ENCODE data around the gene CHRNG. TPM values are rescaled to one million over a fixed set of nuclear protein-coding genes. Genes with fewer than 3 reads are reported as not detected.

CHRNG gene
- total RNA-seq, 1 experiment from 2014 or later: not detected

- no TSS peak for BruUV-seq (replicated peaks)
- ChIA-PET POLR2A (no interaction called here), CTCF (no interaction called here)
- Mint-ChIP-seq H3K27me3 (ENCODE audit: insufficient read depth, unreplicated experiment) (no peaks in the 10 kb centered on the region), H3K36me3 (ENCODE audit: insufficient read depth, unreplicated experiment) (peaks cover 33% of the 10 kb centered on the region), H3K4me1 (ENCODE audit: low read depth, unreplicated experiment) (no peaks in the 10 kb centered on the region), H3K9me3 (ENCODE audit: unreplicated experiment) (no peaks in the 10 kb centered on the region), H3K4me3 (ENCODE audit: unreplicated experiment) (no peak overlapping the region), H3K27ac (ENCODE audit: unreplicated experiment) (no peak overlapping the region)
- Histone ChIP-seq H3K4me1 (no peaks in the 10 kb centered on the region), H3K36me3 (ENCODE audit: control insufficient read depth, insufficient read depth, low read length) (peaks cover 2% of the 10 kb centered on the region), H3K27me3 (replicated peaks; ENCODE audit: control insufficient read depth, insufficient read depth, low read length) (no peaks in the 10 kb centered on the region), H3K9me3 (no peaks in the 10 kb centered on the region), H3K4me3 (ENCODE audit: low read depth, low read length) (no peak overlapping the region)
- TF ChIP-seq CTCF (IDR thresholded peaks at IDR 0.05; ENCODE audit: insufficient read depth in 1 of 2, low read depth in 1 of 2, low read length in 1 of 2, severe bottlenecking in 1 of 2, unreplicated experiment in 1 of 2): no peak
- DNase-seq: no peak
- intact Hi-C loops (cut with micrococcal nuclease; ENCODE audit: unreplicated experiment): no loop called here
These were observed 31.6 kb downstream of the CHRNG start for GRCh38 chr2:232571026-232571474.

GRCh38 chr2:232573042-232573441, 33.5 kb downstream of the CHRNG start:
- H3K9me3 ChIP-seq: no peaks in the 10 kb centered on the region

GRCh38 chr2:232573771-232574435, 34.4 kb downstream of the CHRNG start:
- H3K9me3 ChIP-seq: no peaks in the 10 kb centered on the region
- ChIA-PET CTCF (no interaction called here), POLR2A (no interaction called here)
- BruUV-seq (replicated peaks): no TSS peak
- intact Hi-C loops (cut with micrococcal nuclease; ENCODE audit: unreplicated experiment): no loop called here
- no peaks in the 10 kb centered on the region for H3K27me3 ChIP-seq (replicated peaks; ENCODE audit: control insufficient read depth, insufficient read depth, low read length)
- Mint-ChIP-seq H3K9me3 (ENCODE audit: unreplicated experiment) (no peaks in the 10 kb centered on the region), H3K27me3 (ENCODE audit: insufficient read depth, unreplicated experiment) (no peaks in the 10 kb centered on the region), H3K4me1 (ENCODE audit: low read depth, unreplicated experiment) (no peaks in the 10 kb centered on the region), H3K4me3 (ENCODE audit: unreplicated experiment) (no peak overlapping the region), H3K36me3 (ENCODE audit: insufficient read depth, unreplicated experiment) (peaks cover 19% of the 10 kb centered on the region), H3K27ac (ENCODE audit: unreplicated experiment) (no peak overlapping the region)
- H3K4me1 ChIP-seq: peaks cover 6% of the 10 kb centered on the region
- no peak for TF ChIP-seq CTCF (IDR thresholded peaks at IDR 0.05; ENCODE audit: insufficient read depth in 1 of 2, low read depth in 1 of 2, low read length in 1 of 2, severe bottlenecking in 1 of 2, unreplicated experiment in 1 of 2)
- no peak overlapping the region for H3K4me3 ChIP-seq (ENCODE audit: low read depth, low read length)
- peaks cover 2% of the 10 kb centered on the region for H3K36me3 ChIP-seq (ENCODE audit: control insufficient read depth, insufficient read depth, low read length)
- no peak for DNase-seq

More at GRCh38 chr2:232573042-232573441, 33.5 kb downstream of the CHRNG start:
- H3K9me3 Mint-ChIP-seq (ENCODE audit: unreplicated experiment): no peaks in the 10 kb centered on the region
- H3K4me1 ChIP-seq: peaks cover 1% of the 10 kb centered on the region
- no peaks in the 10 kb centered on the region for H3K27me3 Mint-ChIP-seq (ENCODE audit: insufficient read depth, unreplicated experiment)
- CTCF ChIA-PET: no interaction called here
- no peaks in the 10 kb centered on the region for H3K27me3 ChIP-seq (replicated peaks; ENCODE audit: control insufficient read depth, insufficient read depth, low read length)
- H3K4me3 ChIP-seq (ENCODE audit: low read depth, low read length): no peak overlapping the region
- no peak for TF ChIP-seq CTCF (IDR thresholded peaks at IDR 0.05; ENCODE audit: insufficient read depth in 1 of 2, low read depth in 1 of 2, low read length in 1 of 2, severe bottlenecking in 1 of 2, unreplicated experiment in 1 of 2)
- no peaks in the 10 kb centered on the region for H3K4me1 Mint-ChIP-seq (ENCODE audit: low read depth, unreplicated experiment)
- no peak for DNase-seq
- no peak overlapping the region for H3K4me3 Mint-ChIP-seq (ENCODE audit: unreplicated experiment)
- no peak overlapping the region for H3K27ac Mint-ChIP-seq (ENCODE audit: unreplicated experiment)
- POLR2A ChIA-PET: no interaction called here
- BruUV-seq (replicated peaks): no TSS peak
- peaks cover 23% of the 10 kb centered on the region for H3K36me3 Mint-ChIP-seq (ENCODE audit: insufficient read depth, unreplicated experiment)
- peaks cover 2% of the 10 kb centered on the region for H3K36me3 ChIP-seq (ENCODE audit: control insufficient read depth, insufficient read depth, low read length)
- intact Hi-C loops (cut with micrococcal nuclease; ENCODE audit: unreplicated experiment): no loop called here
